Suprapubic skin (tissue), 3 donors: ENCODE results near the gene SCAI.

Source experiments
- EP300 ChIP-seq: sonication (generic); formaldehyde crosslinking; IDR thresholded peaks from one replicate; pipeline ENCODE4 v1.6.1; 2017; ENCODE audit warnings: antibody characterized with exemption
- TF ChIP-seq, protein P1 (sequence below), 2 donors: fragments of 200-600 bp in 1 of 2; fragments of 450-650 bp in 1 of 2; sonication (generic) in 1 of 2; IDR thresholded peaks; one replicate each; pipeline ENCODE4 v1.5.1; 2016 to 2019; ENCODE audit warnings: antibody characterized with exemption in 2 of 2, mild to moderate bottlenecking in 1 of 2, moderate library complexity in 1 of 2

GRCh38 chr9:125099816-125100215 lies 43.5 kb downstream of the SCAI start:
- TF ChIP-seq, protein P1, sequence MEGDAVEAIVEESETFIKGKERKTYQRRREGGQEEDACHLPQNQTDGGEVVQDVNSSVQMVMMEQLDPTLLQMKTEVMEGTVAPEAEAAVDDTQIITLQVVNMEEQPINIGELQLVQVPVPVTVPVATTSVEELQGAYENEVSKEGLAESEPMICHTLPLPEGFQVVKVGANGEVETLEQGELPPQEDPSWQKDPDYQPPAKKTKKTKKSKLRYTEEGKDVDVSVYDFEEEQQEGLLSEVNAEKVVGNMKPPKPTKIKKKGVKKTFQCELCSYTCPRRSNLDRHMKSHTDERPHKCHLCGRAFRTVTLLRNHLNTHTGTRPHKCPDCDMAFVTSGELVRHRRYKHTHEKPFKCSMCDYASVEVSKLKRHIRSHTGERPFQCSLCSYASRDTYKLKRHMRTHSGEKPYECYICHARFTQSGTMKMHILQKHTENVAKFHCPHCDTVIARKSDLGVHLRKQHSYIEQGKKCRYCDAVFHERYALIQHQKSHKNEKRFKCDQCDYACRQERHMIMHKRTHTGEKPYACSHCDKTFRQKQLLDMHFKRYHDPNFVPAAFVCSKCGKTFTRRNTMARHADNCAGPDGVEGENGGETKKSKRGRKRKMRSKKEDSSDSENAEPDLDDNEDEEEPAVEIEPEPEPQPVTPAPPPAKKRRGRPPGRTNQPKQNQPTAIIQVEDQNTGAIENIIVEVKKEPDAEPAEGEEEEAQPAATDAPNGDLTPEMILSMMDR (IDR thresholded peaks at IDR 0.05) = no peak
- TF ChIP-seq EP300 = no peak
